GM18870 (cell line): Measurements from ENCODE around the gene MUTYH.
"Not testable (repeated sequence)": the region's sequence is repeated elsewhere in the genome, so short reads cannot be mapped to it uniquely, and the experiment has no call there.

Experiments
- ATAC-seq: cut with Tn5 transposase; IDR thresholded peaks from one replicate; pipeline ENCODE4 v1.9.1; 2021; ENCODE audit warnings: moderate library complexity; ENCODE audit not compliant: unreplicated experiment

MUTYH gene

GRCh38 chr1:45325851-45326506 is 14.3 kb downstream of the MUTYH start:
- no peak for ATAC-seq

- no peak for ATAC-seq
Observed at GRCh38 chr1:45322486-45323040, 17.7 kb downstream of the MUTYH start.

GRCh38 chr1:45321444-45321843 is 18.8 kb downstream of the MUTYH start:
- ATAC-seq: no peak

- ATAC-seq: no peak
Observed at GRCh38 chr1:45319761-45320160, 20.5 kb downstream of the MUTYH start.

GRCh38 chr1:45317166-45317565 is 23.1 kb downstream of the MUTYH start:
- ATAC-seq: no peak

GRCh38 chr1:45314266-45314665 is 26.0 kb downstream of the MUTYH start:
- ATAC-seq: no peak

GRCh38 chr1:45306905-45307304 is 33.3 kb downstream of the MUTYH start:
- ATAC-seq: no peak

GRCh38 chr1:45306319-45306718 is 33.9 kb downstream of the MUTYH start:
- no peak for ATAC-seq

GRCh38 chr1:45305231-45305630 is 35.0 kb downstream of the MUTYH start:
- no peak for ATAC-seq

- no peak for ATAC-seq
Observed at GRCh38 chr1:45304311-45305081, 35.7 kb downstream of the MUTYH start.

GRCh38 chr1:45303520-45304310 is 36.5 kb downstream of the MUTYH start:
- ATAC-seq: peak; percentile 61

- no peak for ATAC-seq
Observed at GRCh38 chr1:45302505-45303150, 37.6 kb downstream of the MUTYH start.

GRCh38 chr1:45300669-45300997 is 39.6 kb downstream of the MUTYH start:
- no peak for ATAC-seq

GRCh38 chr1:45299981-45300668 is 40.1 kb downstream of the MUTYH start:
- ATAC-seq: no peak

- ATAC-seq: no peak
Observed at GRCh38 chr1:45299296-45299695, 40.9 kb downstream of the MUTYH start.

GRCh38 chr1:45297666-45298356 is 42.4 kb downstream of the MUTYH start:
- ATAC-seq: no peak

- no peak for ATAC-seq
Observed at GRCh38 chr1:45291716-45292115, 48.5 kb downstream of the MUTYH start.

GRCh38 chr1:45291002-45291401 is 49.2 kb downstream of the MUTYH start:
- not testable (repeated sequence) for ATAC-seq

GRCh38 chr1:45286521-45286920 is 53.7 kb downstream of the MUTYH start:
- ATAC-seq: not testable (repeated sequence)

- ATAC-seq: not testable (repeated sequence)
Observed at GRCh38 chr1:45284858-45285257, 55.4 kb downstream of the MUTYH start.
